KBM-7 (cell line): Measurements from ENCODE around the gene METAP1D.
"Not testable (repeated sequence)": the region's sequence is repeated elsewhere in the genome, so short reads cannot be mapped to it uniquely, and the experiment has no call there.

ENCODE experiments used
- DNase-seq: peaks from one replicate; pipeline ENCODE4 v3.0.0-alpha.2; 2015
- in situ Hi-C: fragments of 300-500 bp; cut with MboI; formaldehyde crosslinking; loops from 2 replicates; pipeline ENCODE4 v1.14.3; 2020; ENCODE audit warnings: low sequenced_read_pairs, low pct_unique_long_range_greater_than_20kb, mixed read lengths

Gene METAP1D

DNA sequence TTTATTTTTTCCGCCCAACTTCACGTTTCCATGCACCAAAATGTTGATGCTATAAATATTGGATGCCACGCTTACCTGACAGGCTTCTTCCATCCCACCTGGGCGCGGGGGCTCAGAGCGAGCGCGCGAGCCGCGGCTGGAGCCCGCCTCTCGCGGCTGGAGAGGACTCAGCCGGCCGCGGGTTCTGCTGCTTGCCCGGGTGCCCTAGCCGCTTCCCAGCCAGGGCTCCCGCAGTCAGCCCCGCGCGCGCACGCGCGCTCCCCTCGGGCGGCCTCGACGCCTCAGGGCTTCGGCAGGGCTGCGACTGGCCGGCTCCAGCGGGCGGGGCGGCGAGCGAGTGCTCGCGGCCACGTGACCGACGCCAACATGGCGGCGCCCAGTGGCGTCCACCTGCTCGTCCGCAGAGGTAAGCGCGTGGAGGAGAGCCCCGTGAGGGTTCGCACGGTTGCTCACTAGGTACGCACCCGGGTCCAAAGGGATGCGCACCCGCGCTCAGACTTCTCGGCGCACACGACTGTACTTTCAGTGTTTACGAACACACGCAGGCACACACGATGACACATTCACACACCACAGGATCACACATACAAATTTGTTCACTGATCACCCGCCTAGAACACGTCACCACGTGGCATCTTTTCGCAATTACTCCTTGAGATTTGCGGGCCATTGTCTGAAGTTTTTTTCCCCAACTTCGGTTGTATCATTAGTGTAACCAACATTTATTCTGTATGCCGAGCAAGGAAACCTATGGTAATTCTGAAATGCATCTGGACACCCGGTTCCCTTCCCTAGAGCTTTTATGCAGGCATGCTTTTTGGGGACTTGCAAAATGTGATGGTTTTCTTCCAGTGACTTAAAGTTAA lies at the start of gene METAP1D:
METAP1D (plus strand) TSS at position 350 of the 866 bp plus-strand sequence; CDS start at position 367, 17 bp downstream.
- DNase-seq = peak; percentile 95
- in situ Hi-C loops = no loop called here

- in situ Hi-C loops = no loop called here
- DNase-seq = no peak
These were observed 47.5 kb upstream of the METAP1D start for GRCh38 chr2:171952276-171952675.

GRCh38 chr2:171952748-171953147 lies 47.0 kb upstream of the METAP1D start:
- in situ Hi-C loops = no loop called here
- DNase-seq = no peak

DNA sequence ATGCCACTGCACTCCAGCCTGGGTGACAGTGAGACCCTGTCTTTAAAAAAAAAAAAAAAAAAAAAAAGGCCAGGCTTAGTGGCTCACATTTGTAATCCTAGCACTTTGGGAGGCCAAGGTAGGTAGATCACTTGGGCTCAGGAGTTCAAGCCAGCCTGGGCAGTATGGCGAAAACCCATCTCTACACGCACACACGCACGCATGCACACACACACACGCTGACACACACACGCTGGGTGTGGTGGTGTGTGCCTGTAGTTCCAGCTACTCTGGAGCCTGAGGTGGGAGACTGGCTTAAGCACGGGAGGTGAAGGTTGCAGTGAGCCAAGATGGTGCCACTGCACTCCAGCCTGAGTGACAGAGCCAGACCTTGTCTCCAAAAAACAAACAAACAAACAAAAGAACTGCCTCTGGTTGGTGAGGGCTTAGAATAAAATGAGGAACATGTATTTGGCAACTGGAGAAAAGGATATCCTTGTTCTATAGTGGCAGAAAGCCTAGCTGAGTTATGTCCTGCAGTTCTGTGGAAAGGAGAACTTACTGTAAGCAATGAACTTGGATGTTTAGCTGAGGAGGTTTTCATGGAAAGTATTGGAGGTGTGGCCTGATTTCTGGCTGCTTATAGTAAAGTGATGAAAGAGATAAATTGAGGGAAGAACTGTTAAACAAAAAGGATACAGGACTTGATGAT lies 43.5 kb upstream of the METAP1D start:
- DNase-seq = peak; percentile 80

DNA sequence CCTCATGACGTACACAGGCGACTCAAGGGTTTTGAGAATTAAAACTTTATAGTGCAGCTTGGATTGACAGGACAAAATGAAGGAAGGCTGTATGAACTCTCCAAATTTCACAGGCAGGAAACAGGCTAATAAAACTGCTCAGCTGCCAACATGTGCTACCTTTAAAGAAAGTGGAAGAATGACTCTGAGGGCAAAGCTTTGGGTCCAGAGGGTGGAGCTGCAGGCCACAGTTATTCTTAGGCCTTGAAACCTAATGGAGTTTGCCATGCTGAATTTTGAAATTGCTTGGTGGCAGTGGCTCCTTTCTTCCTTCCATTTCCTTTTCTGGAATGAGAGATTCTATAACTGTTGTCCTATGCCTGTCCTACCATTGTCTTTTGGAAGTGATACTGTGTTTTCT lies 42.7 kb upstream of the METAP1D start:
- in situ Hi-C loops = no loop called here
- peak; percentile 67 for DNase-seq

More for the DNA sequence above, 43.5 kb upstream of the METAP1D start:
- in situ Hi-C loops = no loop called here

- peak; percentile 21 for DNase-seq
- in situ Hi-C loops = no loop called here
These were observed 41.3 kb upstream of the METAP1D start for GRCh38 chr2:171958475-171958874.

DNA sequence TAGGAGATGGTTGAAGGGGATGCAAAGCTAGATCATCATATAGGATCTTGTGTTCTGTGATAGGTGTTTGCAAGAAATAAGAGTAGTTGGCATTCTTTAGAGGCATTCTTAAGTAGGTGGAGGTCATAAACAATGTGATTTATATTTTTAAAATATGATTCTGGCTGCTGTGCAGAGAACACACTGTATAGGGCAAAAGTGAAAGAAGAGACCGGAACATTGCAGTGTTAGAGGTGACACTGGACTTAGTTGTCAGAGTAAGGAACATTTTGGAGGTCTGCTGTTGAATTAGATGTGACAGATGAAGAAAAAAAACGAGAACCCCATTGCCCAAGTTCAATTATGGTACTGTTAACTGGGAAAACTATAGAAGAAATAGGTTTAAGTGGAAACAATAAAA lies 39.8 kb upstream of the METAP1D start:
- no peak for DNase-seq
- in situ Hi-C loops = no loop called here

GRCh38 chr2:171960570-171960969 lies 39.2 kb upstream of the METAP1D start:
- no peak for DNase-seq
- in situ Hi-C loops = no loop called here

DNA sequence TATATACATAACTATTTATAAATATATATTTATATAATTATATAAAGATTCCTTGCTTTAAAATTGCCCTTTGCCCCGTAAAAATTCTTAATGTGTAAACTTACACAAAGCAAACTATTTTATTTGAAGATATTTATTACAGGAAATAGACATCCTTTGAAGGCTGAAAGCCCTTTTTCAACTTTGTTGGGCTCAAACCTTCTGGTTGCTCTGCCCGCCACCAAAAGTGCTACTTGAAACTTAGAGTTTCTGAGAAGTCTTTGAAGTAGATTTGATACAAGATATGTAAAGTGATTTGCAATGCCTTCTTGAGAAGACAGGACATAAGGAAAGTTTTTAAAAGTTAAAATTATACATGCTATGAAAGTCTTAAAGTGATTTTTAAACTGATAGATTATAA lies 36.6 kb upstream of the METAP1D start:
- in situ Hi-C loops = no loop called here
- no peak for DNase-seq

- no peak for DNase-seq
- in situ Hi-C loops = no loop called here
These were observed 35.4 kb upstream of the METAP1D start for GRCh38 chr2:171964308-171964707.

GRCh38 chr2:171965238-171965637 lies 34.5 kb upstream of the METAP1D start:
- in situ Hi-C loops = no loop called here
- no peak for DNase-seq

DNA sequence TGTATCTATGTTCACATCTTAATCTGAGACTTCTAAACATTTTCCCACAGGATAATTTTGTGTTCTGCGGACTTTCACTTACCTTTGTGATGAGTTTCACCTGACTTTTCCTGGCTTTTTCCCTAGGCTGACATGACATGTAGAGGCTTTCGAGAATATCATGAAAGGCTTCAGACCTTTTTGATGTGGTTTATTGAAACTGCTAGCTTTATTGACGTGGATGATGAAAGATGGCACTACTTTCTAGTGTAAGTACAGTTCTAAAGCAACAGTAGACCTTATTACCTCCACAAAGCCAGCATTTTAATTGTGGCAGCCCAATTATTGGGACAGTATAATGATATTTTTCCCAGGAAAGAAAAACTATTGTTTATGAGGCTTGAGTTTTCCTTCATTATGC lies 34.1 kb upstream of the METAP1D start:
- DNase-seq = no peak
- in situ Hi-C loops = no loop called here

DNA sequence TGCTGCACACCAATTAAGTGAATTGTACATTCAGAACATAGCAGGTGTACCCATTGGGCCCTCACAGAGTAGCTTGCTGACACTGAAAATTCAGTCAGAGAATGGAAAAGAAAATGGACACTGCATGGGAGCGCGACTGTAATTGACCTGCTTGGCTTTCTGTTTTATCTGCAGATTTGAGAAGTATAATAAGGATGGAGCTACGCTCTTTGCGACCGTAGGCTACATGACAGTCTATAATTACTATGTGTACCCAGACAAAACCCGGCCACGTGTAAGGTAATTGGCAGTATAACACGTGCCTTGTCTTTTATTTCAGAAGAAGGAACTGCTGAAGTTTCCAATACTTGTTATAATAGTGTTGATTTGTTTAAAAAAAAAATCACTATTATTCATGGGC lies 33.5 kb upstream of the METAP1D start:
- DNase-seq = no peak
- in situ Hi-C loops = no loop called here

- no peak for DNase-seq
- in situ Hi-C loops = no loop called here
These were observed 33.1 kb upstream of the METAP1D start for GRCh38 chr2:171966688-171967087.

GRCh38 chr2:171968509-171968908 lies 31.2 kb upstream of the METAP1D start:
- DNase-seq = no peak
- in situ Hi-C loops = no loop called here

DNA sequence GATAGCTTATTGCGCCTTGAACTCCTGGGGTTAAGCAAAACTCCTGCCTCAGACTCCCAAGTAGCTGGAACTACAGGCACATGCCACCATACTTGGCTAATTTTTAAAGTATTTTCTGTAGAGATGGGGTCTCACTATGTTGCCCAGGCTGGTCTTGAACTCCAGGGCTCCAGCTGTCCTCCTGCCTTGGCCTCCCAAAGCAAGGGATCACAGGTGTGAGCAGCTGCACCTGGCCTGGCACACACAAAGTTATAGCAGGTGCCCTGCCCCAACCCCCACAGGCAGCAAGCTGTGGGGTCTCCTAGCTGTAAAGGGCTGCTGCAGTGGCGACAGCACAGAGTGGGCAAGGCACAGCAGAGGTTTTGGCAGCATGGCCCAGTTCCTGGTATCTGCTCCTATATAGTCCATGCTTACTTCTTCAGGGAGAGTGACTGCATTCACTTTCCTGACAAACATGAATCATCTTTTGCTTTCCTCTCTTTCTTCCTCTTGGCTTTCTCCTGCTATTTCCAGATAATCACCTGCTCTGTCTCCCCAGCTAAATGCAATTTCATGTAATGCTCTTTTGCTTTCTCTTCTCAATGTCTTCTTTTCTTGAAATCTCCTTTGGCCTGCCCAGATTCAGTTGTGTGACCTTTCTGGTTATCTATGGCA lies 27.3 kb upstream of the METAP1D start:
- no peak for DNase-seq
- in situ Hi-C loops = no loop called here

DNA sequence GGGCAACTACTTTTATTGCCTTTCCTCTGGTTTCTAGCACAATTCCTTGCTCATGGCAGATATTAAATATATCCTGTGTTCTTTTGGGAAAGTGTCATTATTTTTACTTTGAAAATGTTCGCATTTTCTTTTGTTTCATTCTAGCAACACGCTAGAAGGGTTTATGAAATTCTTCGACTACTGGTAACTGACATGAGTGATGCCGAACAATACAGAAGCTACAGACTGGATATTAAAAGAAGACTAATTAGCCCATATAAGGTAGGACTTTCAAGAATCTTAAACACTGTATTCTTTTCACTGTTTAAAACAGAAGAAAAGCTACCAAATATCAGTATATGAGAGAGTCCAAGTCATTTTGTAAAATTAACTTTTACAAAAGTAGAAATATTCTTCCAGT lies 20.6 kb upstream of the METAP1D start:
- in situ Hi-C loops = no loop called here
- no peak for DNase-seq

GRCh38 chr2:171983924-171984323 lies 15.8 kb upstream of the METAP1D start:
- in situ Hi-C loops, DNase-seq: not testable (repeated sequence)

DNA sequence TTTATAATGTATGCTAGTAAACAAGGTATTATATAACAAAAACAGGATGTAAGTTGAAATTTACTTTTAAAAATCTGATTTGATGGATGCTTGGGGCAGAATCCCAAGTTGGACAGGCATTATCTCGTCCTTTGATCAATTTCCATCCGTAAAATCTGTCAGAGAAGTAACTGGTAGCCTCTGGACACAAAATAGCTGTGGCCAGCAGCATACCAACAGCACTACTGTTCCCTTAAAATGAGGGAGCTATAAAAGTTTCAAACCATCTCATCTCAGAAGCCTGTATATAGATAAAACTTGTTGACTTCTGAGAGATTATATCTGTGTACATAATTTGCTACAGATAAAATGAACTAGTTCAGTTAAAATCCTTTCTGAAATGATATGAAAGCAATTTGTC lies 14.7 kb upstream of the METAP1D start:
- in situ Hi-C loops = no loop called here
- no peak for DNase-seq

- in situ Hi-C loops = no loop called here
- DNase-seq = no peak
These were observed 13.0 kb upstream of the METAP1D start for GRCh38 chr2:171986778-171987177.
